SKM-1 treated with dmso at 0.1 percent for 144 hours (cell line): ENCODE measurements around the gene TNFAIP2.
A peak's percentile ranks its signal among the peaks of the same experiment; 100 is the strongest.
"Not testable (repeated sequence)": the region's sequence is repeated elsewhere in the genome, so short reads cannot be mapped to it uniquely, and the experiment has no call there.

Experiments used
- DNase-seq: peaks from one replicate; lab custom pipeline; 2025; ENCODE audit not compliant: unreplicated experiment; lab: John Stamatoyannopoulos, UW

Gene TNFAIP2

GRCh38 chr14:103155010-103155409, 31.7 kb downstream of the TNFAIP2 start:
- peak; percentile 19 for DNase-seq

- DNase-seq, result not testable (repeated sequence)
These were observed 32.2 kb downstream of the TNFAIP2 start for GRCh38 chr14:103155416-103155815.

- DNase-seq, result no peak
These were observed 32.6 kb downstream of the TNFAIP2 start for GRCh38 chr14:103155826-103156394.

- no peak for DNase-seq
These were observed 33.6 kb downstream of the TNFAIP2 start for GRCh38 chr14:103156651-103157378.

GRCh38 chr14:103157969-103158368, 34.7 kb downstream of the TNFAIP2 start:
- DNase-seq, result no peak

GRCh38 chr14:103158688-103159087, 35.4 kb downstream of the TNFAIP2 start:
- no peak for DNase-seq

- no peak for DNase-seq
These were observed 37.2 kb downstream of the TNFAIP2 start for GRCh38 chr14:103160321-103161053.

- DNase-seq, result no peak
These were observed 37.8 kb downstream of the TNFAIP2 start for GRCh38 chr14:103161054-103161397.

- no peak for DNase-seq
These were observed 39.9 kb downstream of the TNFAIP2 start for GRCh38 chr14:103163199-103163598.

GRCh38 chr14:103164006-103164405, 40.7 kb downstream of the TNFAIP2 start:
- no peak for DNase-seq

- no peak for DNase-seq
These were observed 41.5 kb downstream of the TNFAIP2 start for GRCh38 chr14:103164779-103165178.

GRCh38 chr14:103165323-103165722, 42.1 kb downstream of the TNFAIP2 start:
- DNase-seq, result no peak

GRCh38 chr14:103169954-103170353, 46.7 kb downstream of the TNFAIP2 start:
- DNase-seq, result no peak

- not testable (repeated sequence) for DNase-seq
These were observed 47.9 kb downstream of the TNFAIP2 start for GRCh38 chr14:103171206-103171605.

- DNase-seq, result no peak
These were observed 49.7 kb downstream of the TNFAIP2 start for GRCh38 chr14:103172921-103173320.

GRCh38 chr14:103173887-103174286, 50.6 kb downstream of the TNFAIP2 start:
- not testable (repeated sequence) for DNase-seq

- DNase-seq, result not testable (repeated sequence)
These were observed 52.9 kb downstream of the TNFAIP2 start for GRCh38 chr14:103176176-103176575.

GRCh38 chr14:103177376-103177775, 54.1 kb downstream of the TNFAIP2 start:
- no peak for DNase-seq

GRCh38 chr14:103178521-103178920, 55.3 kb downstream of the TNFAIP2 start:
- DNase-seq, result no peak

GRCh38 chr14:103179094-103179493, 55.8 kb downstream of the TNFAIP2 start:
- DNase-seq, result no peak

- DNase-seq, result no peak
These were observed 57.1 kb downstream of the TNFAIP2 start for GRCh38 chr14:103180331-103180730.

- no peak for DNase-seq
These were observed 60.8 kb downstream of the TNFAIP2 start for GRCh38 chr14:103184046-103184445.
